Measurements from ENCODE around the gene MTA1.

MTA1 gene

DNA sequence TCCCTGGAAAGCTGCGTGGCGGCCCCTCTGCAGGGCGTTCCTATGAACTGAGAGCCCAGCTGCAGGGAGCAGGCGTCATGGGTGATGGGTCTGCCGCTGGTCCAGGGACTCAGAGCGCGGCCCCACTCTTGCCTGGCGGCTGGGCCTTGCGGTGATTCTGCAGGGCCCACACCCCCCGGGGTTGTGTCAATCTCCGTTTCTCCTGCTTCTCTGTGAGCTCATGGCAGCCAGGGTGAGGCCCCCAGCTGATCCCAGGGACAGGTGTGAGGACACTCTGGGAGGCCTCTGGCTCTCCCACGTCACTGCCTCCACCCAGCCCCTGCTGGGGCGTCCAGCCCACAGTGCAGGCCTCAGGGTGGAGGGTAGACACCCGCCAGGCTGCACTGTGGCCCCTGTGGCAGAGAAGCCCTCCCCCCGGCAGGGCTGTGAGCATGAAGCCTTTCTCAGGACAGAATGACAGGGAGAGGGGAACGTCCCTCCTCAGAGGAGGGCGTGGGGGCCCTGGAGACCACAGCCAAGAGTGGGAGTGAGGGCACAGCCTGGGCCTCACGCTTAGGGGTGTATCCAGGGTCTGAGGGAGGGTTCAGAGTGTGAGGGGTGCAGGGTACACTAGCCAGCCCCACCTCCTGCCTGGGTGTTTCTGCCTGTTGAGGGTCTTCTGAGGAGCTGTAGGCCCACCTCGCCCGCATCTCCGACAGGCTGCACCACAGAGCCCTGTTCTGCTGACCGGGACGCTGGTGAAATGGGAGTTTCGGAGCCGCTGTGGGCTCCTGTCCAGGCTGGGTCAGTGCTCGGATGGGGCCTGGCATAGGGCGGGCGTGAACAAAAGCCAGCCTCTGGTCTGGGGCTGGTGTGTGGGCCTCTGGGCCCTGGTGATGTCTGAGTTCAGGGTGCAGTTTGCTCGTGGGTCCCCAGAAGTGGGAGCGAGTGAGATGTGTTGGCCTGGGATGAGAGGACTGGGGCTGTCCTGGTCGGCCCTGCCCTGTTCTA is 28.3 kb downstream of the MTA1 start:
- TF ChIP-seq, protein P1, sequence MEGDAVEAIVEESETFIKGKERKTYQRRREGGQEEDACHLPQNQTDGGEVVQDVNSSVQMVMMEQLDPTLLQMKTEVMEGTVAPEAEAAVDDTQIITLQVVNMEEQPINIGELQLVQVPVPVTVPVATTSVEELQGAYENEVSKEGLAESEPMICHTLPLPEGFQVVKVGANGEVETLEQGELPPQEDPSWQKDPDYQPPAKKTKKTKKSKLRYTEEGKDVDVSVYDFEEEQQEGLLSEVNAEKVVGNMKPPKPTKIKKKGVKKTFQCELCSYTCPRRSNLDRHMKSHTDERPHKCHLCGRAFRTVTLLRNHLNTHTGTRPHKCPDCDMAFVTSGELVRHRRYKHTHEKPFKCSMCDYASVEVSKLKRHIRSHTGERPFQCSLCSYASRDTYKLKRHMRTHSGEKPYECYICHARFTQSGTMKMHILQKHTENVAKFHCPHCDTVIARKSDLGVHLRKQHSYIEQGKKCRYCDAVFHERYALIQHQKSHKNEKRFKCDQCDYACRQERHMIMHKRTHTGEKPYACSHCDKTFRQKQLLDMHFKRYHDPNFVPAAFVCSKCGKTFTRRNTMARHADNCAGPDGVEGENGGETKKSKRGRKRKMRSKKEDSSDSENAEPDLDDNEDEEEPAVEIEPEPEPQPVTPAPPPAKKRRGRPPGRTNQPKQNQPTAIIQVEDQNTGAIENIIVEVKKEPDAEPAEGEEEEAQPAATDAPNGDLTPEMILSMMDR (IDR thresholded peaks at IDR 0.05; ENCODE audit: low read depth, low read length, missing control alignments), result no peak
- no peak overlapping the region for H3K4me3 ChIP-seq (ENCODE audit: low read depth, low read length)
- no peak for DNase-seq (ENCODE audit: low read depth)

DNA sequence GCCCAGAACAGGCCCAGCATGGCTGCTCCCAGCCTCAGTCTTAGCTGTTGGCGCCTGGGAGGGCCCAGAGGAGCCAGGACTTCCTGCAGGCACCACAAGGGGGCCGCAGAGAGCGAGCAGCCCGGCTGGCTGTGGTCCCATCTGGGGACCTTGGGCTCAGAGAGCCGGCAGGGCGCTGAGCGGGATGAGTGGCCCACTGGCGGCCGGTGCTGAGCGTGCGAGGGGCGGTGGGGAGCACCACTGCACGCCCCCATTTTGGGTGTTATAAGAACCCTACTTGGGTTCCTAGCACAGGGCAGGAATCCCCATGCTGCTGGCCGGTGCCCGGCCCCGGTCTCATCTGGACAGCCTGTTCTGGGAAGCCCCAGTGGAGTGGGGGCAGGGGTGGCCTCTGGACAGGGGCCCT is 29.1 kb downstream of the MTA1 start:
- DNase-seq (ENCODE audit: low read depth), result no peak
- H3K4me3 ChIP-seq (ENCODE audit: low read depth, low read length), result no peak overlapping the region
- TF ChIP-seq, protein P1 (IDR thresholded peaks at IDR 0.05; ENCODE audit: low read depth, low read length, missing control alignments), result peak; percentile 83

DNA sequence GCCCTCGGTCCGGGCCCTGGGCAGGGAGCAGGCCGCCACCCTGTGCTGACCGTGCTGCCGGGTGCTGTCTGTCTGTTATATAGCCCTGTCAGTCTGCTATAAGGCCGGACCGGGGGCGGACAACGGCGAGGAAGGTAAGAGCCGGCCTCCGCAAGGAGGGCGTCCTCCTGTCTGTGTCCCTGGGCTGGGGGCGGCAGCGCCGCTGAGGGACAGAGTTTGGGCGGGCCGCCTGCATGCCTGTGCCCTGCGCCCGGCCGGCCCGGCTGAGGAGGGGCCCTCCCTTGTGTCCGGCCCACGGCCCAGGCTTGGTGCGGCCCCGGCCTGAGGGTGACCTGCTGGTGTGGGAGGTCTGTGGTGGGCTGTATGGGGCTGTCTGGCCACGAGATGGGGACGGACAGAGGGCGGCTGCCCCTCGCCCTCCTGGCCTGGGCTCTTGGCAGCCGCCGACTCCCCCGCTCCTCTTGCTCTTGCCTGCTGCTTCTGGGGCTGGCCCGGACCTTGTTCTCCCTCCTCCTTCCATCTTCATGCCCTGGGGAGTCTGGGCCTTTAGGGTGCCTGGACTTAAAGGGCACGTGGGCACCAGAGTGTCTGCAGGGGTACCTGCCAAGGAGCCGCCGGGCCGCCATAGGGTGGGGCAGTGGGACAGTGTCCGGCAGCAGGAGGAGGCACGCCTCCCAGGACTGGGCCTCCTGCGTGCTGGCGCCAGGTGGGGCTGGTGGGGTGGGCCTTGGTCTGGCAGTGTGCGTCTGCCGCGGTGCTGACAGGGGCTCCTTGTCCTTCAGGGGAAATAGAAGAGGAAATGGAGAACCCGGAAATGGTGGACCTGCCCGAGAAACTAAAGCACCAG is 29.9 kb downstream of the MTA1 start:
- TF ChIP-seq, protein P1 (IDR thresholded peaks at IDR 0.05; ENCODE audit: low read depth, low read length, missing control alignments), result no peak
- no peak for DNase-seq (ENCODE audit: low read depth)
- no peak overlapping the region for H3K4me3 ChIP-seq (ENCODE audit: low read depth, low read length)

DNA sequence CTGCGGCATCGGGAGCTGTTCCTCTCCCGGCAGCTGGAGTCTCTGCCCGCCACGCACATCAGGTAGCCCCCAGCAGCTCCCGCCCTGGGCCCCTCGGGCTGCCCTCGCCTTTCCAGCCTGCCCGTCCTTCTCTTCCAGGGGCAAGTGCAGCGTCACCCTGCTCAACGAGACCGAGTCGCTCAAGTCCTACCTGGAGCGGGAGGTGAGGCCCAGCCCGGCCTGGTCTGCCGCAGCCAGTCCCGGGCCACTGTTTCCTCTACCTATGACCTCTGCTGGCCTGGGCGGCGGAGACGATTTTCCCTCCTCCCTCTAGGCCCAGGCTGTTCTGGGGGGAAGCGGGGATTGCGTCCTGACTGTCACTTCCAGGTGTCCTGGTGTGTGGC is 30.5 kb downstream of the MTA1 start:
- TF ChIP-seq, protein P1 (IDR thresholded peaks at IDR 0.05; ENCODE audit: low read depth, low read length, missing control alignments), result no peak
- no peak for DNase-seq (ENCODE audit: low read depth)
- no peak overlapping the region for H3K4me3 ChIP-seq (ENCODE audit: low read depth, low read length)

DNA sequence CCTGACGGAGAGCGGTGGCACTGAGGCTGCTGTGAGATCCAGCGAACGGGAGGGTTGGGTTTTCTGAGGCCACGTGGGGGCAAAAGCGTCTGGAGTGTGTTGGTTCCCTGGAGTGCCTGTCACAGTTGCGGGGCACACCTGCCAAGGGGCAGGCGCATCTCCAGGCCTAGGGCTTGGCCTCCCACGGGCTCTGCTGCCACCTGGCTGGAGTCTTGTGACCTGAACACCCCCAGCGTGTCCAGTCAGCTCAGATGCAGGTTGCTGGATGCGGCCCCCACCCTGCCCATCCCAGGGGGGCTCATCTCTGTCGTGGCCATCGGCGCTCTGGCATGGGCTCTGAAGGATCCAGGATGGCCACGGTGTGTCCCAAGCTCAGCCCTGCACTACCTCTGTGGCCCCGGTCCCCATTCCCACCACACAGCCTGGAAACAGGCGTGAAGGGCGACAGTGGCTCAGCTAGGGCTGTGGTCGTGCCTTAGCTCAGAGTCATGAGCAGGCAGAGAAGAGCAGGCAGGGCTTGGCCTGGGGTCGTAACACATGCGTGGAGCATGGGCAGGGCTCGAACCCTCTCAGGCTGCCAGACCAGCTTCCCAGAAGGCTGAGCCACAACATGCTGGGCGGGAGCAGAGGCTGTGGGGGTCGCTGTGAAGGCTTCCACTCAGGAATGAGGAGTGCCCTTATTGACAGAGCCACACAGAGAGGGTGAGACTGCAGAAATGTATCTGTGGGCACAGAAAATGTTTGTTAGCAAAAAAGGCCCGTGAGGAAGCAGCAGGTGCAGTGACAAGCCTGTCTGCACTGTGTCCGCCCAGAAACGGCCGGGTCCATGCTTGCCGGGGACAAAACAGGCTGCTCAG is 31.5 kb downstream of the MTA1 start:
- DNase-seq (ENCODE audit: low read depth), result no peak
- no peak overlapping the region for H3K4me3 ChIP-seq (ENCODE audit: low read depth, low read length)
- TF ChIP-seq, protein P1 (IDR thresholded peaks at IDR 0.05; ENCODE audit: low read depth, low read length, missing control alignments), result no peak

DNA sequence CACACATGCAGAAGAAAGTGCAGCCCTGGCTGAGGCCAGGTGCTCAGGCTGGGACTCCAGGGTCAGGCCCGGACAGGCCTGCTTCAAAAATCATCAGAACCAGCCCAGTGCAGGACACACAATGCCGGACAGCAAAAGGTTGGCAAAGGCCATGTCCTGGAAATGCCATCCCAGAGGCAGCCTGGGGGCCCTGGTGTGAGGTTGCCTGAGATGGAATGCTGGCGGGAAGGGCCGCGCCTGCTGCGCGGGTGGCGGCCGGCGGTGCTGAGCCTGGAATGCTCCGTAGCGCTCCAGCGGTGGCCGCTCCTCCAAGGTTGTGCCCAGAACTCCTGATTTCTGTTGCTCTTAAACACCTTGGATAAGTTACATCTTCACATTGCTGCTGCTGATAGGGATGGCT is 33.3 kb downstream of the MTA1 start:
- no peak overlapping the region for H3K4me3 ChIP-seq (ENCODE audit: low read depth, low read length)
- TF ChIP-seq, protein P1 (IDR thresholded peaks at IDR 0.05; ENCODE audit: low read depth, low read length, missing control alignments), result no peak
- DNase-seq (ENCODE audit: low read depth), result no peak
